DMS 273 treated with DMSO at 0.1 percent for 48 hours (cell line): Measurements from ENCODE around the gene MARCO.
"Not testable (repeated sequence)": the region's sequence is repeated elsewhere in the genome, so short reads cannot be mapped to it uniquely, and the experiment has no call there.

Source experiments
- DNase-seq: peaks from one replicate; lab custom pipeline; 2025; lab: John Stamatoyannopoulos, UW

The MARCO gene

DNA sequence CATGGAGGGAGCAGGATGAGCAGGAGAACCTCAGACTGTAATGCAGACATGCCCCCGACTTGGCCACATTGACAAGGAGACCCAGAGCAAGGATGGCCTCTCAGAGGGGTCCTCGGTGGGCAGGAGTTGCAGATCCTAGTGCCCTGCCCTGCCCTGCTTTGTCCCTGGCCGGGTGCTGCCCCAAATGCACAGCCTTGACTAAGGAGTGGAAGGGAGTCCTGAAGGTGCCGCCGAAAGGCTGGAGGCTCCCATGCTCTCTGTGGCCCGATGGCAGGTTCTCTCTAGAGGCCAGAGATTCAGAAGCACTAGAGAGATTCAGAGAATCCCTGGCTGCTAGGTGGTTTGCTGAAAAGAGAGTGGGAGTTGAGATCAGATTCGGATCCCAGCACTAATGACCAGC is 64.4 kb downstream of the MARCO start:
- no peak for DNase-seq

DNA sequence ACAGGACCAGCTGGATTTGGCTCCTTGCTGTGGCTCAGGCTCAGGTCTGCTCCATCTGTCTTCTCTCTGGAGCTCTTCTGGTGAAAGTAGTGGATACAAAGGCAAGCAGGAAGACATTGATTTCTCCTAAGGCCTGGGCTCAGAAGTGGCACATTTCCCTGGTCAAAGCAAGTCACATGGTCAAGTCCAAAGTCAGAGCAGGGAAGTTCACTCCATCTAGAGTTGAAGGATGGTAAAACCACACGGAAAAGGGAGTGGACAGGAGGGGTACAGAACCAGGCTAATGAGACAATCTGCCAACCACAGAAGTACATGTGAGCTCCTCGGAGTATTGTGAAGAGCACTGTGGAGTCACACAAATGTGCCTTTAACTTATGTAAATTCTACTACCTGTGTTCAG is 66.1 kb downstream of the MARCO start:
- no peak for DNase-seq

DNA sequence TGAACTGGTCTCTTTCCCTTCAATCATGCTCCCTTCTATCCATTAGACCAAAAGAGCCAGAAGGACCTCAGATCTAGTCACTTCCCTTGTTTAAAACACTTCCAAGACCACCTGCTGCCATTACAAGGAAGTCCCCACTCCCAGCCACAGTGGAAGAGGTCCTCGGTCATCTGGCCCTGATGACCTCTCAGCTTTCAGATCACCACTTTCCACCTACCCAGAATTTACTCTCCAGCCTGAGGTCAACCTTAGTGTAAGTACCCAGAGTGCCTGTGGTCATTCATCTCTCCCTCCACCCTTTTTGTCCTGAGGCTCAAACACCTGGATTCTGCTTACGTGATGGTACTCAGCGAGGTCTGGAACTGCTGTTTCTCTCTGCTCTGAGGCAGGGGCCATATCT is 67.1 kb downstream of the MARCO start:
- DNase-seq, result no peak

DNA sequence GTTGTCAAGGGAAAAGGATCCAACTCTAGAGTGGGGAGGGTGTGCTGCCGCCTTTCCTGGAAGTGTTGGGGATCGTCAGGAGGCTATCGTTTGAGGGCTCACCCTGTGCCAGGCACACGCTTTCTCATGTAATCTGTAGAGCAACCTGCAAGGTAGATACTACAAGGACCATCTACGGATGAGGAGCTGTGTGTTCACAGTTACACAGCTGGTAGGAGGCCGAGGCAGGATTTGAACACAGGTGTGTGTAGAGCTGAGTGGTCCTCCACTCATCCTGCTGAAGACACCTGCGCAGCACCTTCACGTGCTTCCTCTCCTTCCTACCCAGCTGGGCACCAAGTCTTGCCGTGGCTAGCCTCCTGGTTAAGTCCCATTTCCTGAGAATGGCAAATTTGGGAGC is 68.3 kb downstream of the MARCO start:
- no peak for DNase-seq

DNA sequence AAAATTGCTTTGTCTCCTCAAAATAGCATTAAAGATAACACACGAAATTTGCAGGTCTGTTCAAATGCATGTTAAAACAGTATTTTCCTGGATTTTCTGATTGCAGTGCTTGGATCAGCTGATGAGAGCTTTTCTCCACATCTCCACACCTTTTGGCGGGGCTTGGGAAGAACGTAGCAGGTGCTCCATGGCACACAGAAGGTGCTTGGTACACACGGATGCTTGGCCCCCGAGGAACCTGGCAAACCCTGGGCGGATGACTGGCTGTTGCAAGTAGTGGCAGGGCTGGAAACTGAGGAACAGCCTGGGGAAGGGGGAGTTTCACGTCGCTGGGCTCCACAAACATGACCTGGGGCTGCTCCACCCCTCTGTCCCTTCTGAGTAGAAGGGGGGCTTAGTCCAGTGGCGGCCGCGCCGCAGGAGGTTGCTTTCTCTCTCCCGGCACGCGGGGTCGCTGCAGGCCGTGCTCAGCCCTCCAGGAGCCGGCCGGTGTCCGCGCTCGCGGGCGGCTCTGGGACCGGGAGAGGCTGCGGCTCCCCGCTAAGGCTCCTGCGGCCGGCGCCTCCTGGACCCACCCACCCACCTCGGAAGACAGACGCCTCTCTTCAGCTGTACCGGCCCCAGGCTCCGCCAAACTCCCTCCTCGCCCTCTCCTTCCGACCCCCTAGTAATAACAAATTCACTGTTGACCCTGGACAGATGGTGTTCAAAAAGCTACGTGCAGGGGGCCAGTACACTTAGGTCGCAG is 69.3 kb downstream of the MARCO start:
- no peak for DNase-seq

DNA sequence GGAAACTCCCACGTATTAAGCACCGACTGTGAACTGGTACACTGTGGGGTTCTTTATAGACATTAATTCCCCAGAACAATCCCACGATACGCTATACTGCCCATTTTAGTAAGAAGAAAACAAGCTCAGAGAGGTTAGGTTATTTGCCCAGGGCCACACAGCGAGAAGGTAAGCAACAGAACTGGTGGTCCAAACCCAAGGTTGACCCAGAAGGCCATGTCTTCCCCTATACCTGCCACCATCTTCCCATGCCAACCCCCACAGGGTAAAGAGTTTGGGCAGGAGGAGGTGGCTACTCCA is 69.9 kb downstream of the MARCO start:
- DNase-seq, result no peak

DNA sequence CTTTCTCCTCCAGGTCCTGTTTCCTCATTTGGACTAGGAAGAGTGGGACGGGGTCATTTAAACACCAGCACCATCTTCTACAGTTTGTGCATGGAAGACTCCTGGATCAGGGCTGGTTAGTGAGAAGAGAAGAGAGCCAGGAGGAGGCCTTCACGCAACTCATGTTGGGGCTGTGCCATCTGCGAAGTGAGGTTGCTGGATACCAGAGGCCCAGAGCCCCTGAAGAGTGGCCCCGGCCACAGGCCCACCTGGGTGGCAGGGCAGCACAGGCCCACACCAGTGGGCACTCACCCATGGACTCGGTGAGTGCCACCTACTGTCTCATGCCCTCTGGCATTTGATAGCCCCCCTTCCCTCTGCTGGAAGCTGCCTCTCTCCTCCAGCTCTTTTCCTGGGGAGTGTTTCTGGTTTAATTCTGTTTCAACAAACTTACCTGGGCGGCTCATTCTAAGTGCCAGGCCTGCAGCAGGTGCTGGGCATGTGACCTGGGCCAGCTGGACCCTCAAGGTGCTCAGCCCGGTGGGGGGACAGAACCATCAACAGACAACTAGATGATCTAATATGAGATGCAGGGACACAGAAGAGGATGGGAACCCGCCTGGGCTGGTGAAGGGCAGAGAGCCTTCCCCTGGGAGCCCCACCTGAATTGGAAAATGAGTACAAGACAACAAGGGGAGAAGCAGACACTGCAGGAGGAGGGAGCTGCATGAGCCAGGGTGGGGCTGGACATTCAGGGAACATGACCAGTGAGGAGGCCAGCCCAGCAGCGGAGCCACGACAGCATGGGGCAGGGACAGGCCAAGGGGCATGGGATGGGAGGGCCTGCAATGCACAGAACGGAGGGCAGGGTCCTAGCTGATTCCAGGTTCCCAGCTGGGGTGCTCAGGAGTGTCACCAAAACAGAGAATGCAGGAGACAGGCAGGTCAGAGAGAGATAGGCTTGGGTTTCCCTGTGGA is 70.6 kb downstream of the MARCO start:
- no peak for DNase-seq

DNA sequence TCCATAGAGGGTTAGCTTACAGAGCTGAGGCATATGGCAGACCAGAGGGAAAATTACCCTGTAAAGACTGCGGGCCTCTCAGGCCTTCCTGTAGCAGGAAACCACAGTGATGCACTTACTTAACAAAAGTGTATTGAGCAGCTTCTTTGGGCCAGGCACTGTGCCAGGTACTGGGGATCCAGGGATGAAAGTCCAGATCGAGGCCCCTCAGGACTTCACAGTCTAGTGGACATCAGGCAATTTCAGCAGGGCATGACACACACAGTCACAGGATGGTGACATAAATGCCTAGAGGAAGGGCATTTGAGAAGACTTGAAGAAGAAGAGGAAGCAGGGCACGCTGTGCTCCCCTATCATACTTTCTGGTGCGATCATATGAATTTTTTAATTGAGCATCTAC is 71.7 kb downstream of the MARCO start:
- DNase-seq, result no peak

DNA sequence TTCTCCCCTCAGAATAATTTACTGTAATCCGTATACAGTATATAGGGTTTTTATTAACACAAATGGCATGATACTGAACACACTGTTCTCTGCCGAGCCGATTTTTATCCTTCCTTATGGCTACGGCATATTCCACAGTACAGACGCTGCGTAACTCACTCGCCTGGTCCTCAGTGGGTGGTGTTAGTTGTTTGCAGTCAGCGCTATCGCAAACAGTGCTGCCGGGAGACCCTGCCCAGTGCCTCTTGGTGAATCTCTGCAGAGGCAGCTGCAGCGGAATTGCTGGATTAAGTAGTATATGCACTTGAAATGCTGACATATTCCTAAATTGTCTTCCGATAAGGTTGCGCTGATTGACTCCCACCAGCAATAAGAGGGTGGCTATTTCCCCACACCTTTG is 73.9 kb downstream of the MARCO start:
- DNase-seq, result no peak

DNA sequence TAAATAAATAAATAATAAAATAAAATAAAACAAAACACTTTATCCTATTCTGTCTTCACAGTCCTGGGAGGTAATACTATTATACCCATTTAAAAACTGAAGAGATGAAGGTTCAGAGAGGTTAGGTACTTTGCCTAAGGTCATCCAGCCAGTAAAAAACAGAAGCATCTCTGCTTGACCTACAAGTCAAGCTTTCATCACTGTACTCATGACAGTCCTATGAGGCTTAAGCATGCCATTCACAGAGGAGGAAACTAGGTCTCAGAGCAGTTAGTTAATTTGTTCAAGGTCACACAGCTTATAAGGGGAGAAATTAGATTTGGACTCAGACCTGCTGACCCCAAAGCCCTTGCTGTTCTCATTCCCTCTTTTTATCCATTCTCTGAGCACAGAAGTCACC is 77.5 kb downstream of the MARCO start:
- DNase-seq, result no peak

DNA sequence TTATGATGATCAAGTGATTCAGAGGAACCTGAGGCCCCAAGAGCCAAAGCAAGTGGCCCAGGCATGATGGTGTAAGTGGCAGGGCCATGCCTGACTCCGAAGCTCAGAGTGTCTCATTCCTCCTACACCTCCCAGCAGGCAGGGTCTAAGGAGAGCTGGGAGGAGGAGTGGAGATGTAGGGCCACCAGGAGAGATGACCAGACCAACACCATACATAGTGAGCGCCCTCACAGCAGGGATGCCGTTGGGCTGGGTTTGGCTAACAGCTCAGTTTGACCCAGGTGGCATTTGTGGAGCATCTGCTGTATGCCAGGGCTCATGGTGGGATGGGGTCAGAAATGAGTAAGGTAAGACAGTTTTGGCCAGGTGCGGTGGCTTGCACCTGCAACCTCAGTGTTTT is 80.7 kb downstream of the MARCO start:
- no peak for DNase-seq

DNA sequence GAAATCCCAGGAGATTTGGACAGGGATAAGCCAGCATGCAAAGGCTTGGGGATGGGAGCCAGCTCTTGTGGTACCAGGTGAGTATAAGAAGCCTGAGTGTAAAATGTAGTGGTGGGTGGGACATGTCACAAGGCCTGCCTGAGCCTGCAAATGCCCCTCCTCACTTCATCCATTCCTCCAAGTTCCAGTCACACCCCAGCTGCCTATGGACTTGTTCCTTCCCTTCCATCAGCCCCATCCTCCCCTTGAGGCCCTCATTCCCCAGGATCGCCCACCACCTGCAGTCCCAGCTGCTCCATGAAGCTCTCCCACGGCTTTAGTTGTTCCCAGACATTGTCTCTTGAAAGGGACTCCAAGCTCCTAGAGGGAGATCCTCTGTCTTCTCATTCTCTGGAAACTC is 81.5 kb downstream of the MARCO start:
- DNase-seq, result no peak

DNA sequence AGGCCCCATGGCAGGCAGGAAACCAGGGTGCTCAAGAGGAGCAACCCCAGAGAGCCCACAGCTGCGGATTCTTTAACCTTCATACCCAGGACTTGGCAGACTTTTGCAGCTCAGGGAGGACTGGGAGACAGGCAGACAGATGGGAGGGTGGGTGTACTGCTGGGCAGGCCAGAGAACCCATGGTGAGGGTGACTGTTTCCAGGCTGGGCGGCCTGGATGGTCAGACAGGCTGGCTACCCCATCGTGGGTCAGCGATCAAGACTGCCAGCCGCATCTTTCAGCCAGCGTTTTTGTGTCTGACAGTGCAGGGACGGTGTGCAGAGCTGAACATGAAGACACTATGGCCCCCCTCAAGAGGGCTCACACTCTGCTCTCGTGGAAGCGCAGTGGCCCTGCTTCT is 82.2 kb downstream of the MARCO start:
- no peak for DNase-seq

DNA sequence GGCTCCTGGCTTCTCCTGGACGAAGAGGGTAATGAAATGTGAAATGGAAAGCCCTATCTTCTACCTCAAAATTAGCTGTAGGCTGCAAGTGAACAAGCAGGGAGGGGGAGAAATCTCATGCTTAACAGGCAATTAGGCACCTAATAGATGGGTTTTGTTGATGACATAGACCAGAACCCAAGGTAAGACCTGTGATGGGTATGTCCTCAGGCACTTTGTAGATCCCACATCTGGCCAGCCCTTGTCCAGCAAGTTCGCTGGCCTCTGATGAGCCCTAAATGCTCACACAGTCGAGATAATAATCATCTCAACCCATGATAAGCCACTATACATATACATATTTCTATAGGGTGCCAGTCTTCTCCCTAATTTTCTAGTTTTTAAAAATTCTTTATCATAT is 82.6 kb downstream of the MARCO start:
- DNase-seq, result no peak

DNA sequence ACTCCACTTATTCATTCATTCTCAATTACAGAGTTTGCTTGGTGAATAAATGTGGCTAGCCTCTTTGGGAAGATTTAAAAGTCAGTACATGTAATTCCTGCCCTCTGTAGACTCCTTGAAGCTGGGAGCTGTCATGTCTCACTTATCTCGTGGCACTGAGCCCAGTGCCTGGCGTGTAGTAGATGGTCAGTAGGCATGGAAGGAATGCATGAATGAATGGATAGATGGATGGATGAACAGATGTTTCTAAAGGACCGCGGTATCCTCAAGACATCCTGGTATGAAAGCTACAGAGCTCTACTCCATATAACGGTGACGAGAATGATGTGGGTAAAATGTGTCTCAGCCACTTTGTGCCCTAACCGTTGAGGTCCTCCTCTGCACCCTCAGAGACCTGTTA is 83.0 kb downstream of the MARCO start:
- no peak for DNase-seq

DNA sequence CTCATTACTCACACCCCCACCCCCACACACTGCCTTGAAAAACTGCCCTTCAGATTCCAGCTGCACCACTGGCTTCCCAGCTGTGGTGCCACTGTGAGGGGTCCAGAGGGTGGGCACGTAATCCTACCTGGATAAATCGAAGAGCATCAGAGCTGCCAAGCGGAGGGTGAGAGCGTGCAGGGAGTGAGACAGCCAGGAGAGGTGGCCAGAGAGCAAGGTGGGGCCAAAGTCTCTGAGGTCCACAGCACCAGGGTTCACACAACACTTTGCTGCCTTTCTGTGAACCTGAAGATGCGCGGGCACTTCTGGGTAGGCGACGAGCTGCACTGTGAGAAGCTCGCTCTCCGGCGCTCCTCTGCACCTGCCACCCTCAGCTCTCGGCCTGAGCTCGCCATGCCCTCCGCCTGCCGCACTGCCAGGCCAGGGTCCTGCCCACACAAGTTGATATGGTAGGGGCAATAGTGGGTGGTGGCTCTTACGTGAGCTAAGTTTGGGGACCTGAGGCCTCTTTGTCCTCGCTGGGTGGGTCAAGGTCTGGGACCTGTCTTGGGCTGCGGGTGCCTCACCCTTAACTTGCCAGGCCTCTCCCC is 83.9 kb downstream of the MARCO start:
- DNase-seq, result no peak

DNA sequence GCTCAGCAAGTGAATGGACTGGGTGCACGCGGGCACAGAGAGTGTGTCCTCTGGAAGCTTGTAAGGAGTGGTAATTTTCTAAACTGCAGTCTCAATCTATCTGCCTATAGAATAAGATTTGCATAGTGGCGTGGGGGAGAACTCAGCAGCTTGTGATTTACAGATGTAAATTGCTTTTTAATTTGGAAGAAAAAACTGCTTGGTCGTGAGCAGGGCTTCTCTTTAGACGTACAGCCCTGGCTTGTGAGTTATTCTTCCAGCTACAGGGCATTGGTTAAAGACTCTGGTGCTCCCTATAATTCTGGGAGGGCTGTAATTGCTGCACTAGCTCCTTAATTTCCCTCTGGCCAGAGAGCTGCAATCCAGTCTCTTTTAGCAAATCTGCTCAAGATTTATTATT is 84.9 kb downstream of the MARCO start:
- no peak for DNase-seq

DNA sequence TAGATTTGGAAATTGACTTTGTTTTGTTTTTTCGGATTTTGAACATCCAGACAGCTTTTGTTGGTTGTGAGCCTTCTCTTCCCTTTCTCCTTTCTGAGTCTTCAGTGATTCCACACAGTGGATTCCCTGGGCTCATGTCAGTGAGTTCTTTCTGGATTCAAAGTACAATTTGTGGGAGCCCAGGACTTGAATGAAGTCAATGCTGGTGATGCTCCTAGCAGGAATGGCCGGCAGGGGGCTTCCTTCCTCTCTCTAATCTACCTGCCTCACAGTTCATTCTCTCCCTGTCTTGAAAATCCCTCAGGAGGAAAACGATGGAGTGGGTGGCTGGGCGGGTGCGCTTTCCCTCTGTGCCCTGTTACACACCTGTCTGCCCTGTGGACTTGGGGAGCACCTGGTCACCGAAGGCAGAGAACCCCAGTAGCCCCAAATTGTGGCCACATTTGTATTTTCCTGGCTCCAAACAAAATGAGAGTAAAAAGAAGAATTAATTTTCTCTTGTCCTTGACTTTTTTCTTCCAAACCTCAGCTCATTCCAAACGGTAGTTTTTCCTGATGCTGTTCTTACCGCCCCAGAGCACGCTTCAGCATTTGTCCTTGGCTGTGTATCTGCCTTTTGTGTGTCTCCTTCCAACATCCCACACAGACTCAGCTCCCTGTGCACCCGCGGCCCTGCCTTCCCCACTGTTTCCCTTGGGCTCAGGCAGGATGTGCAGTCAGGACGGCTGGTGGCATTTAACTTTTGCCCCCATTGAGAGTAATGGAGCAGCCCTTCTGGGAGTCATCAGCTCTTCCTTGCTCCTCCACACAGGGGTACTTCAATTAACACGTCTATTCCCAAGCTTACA is 86.6 kb downstream of the MARCO start:
- no peak for DNase-seq

DNA sequence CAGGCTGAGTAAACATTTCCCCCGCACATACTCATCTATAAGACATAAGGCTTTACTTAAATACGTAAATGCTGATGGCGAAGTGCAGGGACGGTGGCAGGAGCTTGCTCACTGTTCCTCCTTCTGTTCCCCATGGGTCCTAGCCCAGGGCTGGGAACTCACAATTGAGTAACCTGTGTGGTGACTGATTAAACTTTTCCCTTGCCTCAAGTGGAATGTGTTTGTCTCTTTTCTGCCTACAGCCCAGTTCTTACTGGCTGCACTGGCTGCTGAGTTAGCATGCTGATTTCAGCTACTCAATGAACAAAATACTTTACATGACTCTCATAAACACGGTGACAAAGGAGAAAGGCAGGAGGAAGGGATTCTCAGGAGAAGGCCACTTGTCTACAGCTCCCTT is 87.3 kb downstream of the MARCO start:
- DNase-seq, result no peak

DNA sequence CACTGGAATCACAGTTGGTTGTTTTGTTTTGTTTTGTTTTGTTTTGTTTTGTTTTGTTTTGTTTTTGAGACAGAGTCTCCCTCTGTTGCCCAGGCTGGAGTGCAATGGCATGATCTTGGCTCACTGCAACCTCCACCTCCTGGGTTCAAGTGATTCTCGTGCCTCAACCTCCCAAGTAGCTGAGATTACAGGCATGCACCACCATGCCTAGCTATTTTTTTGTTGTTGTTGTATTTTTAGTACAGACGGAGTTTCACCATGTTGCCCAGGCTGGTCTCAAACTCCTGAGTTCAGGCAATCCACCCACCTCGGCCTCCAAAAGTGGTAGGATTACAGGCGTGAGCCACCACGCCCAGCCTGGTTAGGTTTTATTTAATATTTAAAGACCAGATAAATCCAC is 95.9 kb downstream of the MARCO start:
- DNase-seq, result not testable (repeated sequence)

DNA sequence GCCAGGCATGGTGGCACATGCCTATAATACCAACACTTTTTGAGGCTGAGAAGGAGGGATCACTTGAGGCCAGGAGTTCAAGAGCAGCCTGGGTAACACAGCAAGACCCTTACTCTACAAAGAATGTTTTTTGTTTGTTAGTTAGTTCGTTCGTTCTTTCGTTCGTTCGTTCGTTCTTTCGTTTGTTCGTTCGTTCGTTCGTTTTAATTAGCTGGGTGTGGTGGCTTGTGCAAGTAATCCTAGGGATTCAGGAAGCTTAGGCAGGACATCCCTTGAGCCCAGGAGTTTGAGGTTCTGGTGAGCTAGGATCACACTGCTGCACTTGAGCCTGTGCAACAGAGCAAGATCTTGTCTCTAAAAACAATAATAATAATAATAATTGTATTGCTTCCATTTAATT is 98.7 kb downstream of the MARCO start:
- no peak for DNase-seq
